Suppressor macrophage (primary cell): ENCODE data around the gene HDAC8.
"Not testable (repeated sequence)": the region's sequence is repeated elsewhere in the genome, so short reads cannot be mapped to it uniquely, and the experiment has no call there.

Source experiments
- DNase-seq, 4 experiments: peaks; one replicate each; pipeline ENCODE4 v3.0.0-alpha.2; 2020 to 2022

Gene HDAC8

DNA sequence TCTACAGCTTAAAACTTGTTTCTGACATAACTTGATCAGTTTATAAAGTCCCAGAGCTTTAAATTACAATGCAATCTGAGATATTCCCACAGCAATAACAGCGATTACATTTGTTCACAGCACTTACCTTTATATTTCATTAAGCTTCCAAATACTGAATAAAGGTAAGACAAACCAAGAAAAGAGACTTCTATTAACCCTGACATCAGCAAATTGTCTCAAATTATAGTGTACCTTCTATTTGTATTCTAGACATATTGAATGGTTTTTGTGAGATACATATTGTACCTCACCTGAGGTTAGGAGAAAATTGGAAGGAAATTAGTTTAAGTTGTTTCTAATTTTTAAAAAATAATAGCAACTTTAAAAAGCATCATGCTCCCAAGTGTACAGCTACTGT lies 111.9 kb downstream of the HDAC8 start:
- DNase-seq: no peak

DNA sequence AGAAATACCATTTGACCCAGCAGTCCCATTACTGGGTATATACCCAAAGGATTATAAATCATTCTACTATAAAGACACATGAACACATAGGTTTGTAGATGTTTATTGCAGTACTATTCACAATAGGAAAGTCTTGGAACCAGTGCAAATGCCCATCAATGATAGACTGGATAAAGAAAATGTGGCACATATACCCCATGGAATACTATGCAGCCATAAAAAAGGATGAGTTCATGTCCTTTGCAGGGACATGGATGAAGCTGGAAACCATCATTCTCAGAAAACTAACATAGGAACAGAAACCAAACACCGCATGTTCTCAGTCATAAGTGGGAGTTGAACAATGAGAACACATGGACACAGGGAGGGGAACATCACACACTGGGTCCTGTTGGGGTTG lies 123.6 kb downstream of the HDAC8 start:
- DNase-seq: not testable (repeated sequence)

DNA sequence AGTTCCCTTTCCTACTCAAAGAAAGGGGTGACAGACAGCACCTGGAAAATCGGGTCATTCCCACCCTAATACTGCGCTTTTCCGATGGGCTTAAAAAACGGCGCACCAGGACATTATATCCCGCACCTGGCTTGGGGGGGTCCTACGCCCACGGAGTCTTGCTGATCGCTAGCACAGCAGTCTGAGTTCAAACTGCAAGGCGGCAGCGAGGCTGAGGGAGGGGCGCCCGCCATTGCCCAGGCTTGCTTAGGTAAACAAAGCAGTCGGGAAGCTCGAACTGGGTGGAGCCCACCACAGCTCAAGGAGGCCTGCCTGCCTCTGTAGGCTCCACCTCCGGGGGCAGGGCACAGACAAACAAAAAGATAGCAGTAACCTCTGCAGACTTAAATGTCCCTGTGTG lies 131.9 kb downstream of the HDAC8 start:
- not testable (repeated sequence) for DNase-seq

DNA sequence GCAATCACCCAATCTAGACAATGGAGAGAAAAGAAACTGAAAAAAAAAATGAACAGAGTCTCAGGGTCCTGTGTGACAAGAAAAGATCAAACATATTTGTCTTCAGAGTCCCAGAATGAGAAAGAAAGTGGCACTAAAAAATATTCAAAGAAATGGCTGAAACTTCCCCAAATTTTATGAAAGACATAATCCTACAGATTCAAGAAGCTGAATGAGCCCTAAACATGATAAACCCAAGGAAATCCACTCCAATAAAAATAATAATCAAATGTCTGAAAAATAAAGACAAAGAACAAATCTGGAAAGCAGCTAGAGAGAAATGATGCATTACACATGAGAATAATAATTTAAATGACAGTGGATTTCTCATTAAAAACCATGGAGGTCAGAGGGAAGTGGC lies 136.6 kb downstream of the HDAC8 start:
- DNase-seq: no peak

DNA sequence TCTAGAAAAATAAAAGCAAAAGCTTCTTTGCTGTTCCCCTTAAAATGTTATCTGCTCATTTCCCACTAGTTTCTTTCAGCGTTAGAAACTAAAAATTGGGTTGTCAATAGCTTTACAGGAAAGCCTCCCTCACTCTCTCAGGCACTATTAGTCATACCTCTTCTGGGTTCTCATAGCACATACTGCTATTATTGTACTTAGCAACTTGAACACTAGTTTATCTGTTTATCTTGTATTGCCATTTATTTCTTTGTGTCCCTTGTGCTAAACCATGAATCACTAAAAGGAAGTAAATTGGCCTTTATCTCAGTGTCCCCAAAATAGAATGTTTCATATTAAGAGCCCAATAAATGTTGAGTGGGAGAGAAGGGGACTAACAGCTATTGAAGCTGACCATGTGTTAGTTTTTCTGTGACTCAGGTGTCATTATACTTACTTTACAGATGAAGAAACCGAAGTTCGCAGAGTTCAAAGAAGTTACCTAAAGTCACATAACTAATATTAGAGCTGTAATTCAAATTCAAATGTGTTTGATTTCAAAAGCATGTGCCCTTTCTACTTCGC lies 142.2 kb downstream of the HDAC8 start:
- DNase-seq: no peak

DNA sequence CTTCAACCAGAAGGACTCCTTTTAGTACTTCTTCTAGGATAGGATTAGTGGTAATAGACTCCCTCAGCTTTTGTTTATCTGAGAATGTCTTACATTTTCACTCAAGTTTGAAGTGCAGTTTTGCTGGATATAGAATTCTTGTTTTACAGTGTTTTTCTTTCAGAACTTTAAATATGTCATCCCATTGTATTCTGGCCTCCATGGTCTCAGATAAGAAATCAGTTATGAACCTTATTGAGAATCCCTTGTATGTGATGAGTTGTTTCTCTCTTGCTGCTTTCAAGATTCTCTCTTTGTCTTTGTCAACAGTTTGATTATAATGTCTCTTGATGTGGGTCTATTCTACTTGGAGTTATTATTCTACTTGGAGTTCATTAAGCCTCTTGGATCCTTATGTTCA lies 150.8 kb downstream of the HDAC8 start:
- no peak for DNase-seq

DNA sequence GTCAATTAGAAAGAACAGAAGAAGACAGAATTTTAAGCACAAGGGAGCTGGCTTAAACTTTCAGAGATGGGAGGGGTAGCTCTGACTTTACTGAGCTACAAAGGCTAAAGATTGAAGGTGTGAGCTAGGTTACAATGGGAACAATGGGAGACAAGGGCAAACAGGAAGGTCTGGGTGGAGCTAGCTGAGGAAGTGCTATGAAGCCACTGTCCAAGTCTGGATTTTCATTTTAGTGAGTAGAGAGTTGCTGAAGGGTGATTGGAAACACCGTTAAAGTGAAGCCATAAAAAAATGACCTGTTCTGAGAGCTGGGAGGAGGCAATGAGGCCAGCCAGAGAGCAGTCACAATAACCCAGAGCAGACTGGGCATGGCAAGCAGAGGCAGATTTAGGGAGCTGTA lies 162.7 kb downstream of the HDAC8 start:
- no peak for DNase-seq

DNA sequence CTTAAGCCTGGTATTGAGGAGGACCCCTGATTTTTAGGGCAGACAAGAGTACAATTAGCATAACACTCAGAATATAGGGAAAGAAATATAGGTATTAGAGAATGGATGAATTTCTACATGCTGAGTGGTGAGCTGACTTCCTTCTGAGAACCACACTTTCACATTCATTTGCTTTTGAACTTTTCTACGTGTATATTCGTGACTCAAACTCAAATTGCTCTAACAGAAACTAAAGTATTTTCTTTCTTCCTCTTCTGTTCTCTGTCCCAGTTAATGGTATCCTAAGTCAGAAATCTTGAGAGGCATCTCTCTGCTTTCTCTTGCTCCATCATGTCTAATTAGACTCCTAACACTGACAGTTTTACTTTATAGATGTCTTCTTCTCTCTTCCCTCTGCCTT lies 163.8 kb downstream of the HDAC8 start:
- no peak for DNase-seq

DNA sequence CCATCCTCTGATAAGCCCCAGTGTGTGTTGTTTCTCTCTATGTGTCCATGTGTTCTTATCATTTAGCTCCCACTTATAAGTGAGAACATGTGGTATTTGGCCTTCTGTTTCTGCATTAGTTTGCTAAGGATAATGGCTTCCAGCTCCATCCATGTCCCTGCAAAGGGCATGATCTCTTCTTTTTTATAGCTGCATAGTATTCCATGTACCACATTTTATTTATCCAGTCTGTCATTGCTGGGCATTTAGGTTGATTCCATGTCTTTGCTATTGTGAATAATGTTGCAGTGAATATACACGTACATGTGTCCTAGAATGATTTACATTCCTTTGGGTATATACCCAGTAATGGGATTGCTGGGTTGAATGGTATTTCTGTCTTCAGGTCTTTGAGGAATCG lies 167.5 kb downstream of the HDAC8 start:
- not testable (repeated sequence) for DNase-seq

DNA sequence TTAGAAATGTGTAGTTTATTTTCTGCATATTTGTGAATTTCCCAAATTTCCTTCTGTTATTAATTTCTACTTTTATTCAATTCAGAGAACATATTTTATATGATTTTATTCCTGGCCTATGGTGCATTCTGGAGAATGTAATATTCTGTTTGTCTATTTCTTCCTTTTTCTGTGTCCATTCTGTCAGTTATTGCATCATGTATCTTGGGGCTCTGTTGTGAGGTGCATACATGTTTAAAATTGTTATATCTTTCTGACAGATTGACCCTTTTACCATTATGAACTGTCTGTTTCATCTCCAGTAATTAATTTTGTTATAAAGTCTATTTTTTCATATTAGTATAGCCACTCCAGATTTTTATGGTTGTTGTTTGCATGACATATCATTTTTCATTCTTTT lies 170.0 kb downstream of the HDAC8 start:
- no peak for DNase-seq

DNA sequence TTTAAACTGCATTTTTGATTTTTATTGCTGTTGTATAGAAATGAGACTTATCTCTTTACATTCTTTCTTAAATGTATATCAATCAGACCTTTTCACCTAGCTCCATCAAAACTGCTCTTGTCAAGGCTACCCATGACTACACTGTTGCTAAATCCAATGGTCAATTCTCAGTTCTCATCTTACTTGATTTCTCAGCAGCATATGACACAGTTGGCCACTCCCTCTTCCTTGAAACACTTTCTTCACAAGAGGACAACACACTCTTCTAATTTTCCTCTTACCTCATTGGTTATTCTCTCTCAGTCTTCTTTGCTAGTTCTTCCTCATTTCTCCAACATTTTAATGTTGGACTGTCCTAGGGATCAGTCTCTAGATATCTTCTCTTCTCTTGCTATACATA lies 172.8 kb downstream of the HDAC8 start:
- peak in 2 of 4 experiments; percentile 25 to 36 for DNase-seq

DNA sequence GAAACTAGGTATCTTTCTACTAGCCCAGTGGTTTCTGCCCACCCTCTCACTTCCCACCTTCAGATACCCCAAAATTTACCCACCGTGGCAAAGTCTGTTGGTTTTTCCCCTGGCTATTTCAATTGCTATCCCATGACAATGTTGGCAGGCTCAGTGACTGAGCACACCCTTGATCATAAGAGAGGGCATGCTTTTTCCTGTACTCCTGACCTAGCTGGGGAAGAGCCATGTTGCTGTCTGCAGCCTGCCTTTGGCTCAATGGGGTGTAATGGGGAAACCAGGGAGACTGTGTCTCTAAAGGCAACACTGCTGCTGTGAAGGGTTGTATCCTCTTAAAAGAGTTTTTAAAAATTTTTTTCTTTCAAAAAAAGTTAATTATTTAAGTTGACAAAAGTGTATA lies 176.5 kb downstream of the HDAC8 start:
- no peak for DNase-seq

DNA sequence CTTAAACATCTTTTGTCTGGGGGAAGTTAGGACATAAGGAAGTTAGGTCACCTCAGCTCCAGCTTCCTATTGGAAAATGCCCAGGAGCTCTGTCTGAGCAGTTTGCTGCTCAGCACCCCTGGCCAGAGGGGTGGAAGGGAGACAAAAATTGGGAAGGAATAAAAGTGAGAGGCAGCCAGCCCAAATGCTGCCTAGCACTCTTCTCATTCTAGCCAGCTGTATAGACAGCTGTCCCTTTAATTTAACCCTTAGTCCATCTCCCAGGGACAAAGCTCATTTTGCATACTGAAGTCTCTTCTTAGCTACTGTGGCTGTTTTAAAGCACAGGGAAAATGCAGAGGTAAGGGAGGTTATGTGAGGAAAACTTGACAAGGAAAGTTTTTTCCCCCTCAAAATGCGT lies 177.4 kb downstream of the HDAC8 start:
- DNase-seq: peak; percentile 13 to 41 (median 36)

DNA sequence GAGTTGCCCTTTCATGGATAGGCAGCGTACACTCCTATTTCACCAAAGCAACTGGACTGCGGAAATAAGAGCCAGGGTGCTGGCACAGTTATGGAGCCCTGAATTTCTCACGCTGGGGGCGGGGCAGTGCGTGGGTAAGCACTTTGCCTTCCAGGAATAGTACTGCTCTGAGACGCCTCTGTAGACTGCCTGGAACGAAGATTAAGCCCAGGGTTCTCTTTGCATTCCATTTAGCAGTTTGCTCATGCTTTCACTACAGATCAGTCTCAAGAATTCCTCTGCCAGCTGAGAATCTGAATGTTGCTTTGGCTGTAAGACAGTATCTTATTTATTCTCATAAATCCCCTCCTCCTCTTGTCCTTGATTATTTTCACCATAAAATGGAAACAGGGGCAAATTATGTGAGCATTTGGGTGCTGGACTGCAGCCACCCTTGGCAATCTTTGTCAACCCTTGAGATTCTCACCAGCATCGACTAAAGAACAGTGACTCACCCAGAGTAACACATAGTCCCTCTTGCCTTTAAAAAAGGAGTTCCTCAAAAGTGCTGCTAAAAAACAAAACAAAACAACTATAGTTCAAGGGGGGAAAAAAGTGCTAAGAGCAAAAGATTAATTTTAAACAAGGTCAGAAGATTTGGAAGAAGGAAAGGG lies 178.0 kb downstream of the HDAC8 start:
- DNase-seq: peak; percentile 13 to 55 (median 46)

DNA sequence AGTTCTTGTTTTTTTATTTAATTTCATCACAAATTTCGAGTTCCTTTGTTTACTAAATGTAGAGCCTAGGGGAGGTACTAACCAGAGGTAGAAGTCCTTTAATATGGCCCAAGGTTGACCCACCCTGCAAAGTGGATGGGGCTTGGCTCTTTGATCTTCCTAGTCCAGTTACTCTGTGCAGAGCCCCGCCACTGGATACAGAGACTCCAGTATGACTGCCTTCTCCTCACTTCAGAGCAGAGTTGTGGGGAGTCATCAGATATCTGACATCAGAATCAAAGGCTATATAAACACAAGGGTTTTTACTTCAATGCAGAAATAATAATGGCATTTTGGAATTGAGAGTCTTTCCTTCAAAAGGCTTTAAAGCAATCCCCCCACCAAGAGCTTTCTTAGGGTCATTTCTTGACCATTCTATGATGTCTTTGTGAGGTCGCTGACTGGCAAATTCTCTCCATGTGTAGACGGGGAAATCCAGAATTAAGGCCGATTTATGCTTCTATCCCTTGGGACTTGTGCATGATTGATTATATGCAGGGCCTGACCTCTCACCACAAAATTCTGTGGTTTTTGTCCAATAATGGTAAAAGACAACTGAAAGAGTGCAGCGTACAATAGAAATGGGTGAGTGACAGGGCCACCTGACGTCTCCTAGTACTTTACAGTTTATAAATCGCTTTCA lies 178.7 kb downstream of the HDAC8 start:
- DNase-seq: no peak

DNA sequence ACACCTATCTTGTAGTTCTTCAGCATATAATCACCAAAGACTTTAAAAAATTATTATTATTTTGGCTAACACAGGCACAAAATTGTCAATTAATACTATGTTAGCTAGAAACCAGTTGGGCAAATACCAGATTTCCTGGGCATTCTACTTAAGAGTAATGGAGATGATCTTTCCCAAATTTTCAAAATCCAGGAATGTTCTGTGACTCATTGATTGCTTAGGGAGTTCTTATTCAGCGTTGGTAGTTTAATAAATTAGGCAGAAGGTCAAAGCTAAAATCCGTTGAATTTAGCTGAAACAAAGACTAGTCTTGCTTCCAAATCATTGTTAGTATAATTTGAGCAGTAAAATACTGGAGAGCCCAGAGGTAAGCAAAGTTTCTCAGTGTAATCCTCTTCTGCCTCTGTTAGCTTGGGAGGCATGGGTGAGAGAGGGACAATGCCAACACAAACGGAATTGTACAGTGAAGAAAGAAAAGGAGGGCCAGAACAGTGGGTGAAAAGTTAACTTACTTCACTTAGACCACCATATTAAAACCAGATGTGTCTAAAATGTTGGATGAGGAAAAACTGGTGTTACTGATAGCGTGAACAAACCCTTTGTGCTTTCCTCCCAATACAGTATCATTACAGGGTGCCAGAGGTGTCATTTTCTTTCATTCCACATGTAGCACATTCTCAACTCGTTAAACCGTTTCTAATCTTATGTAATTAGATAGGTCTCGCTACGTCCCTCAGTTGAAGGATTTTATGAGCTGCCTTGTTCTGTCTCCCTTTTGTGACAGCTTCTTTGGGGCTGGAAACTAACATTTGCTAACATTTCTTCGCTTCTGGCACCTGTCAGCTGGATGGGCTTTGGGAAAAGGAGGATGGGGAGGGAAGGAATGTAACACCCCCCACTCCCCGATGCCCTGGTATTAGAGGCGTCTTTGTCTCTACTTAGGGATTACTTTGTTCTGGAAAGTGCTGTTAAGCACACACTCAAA lies 179.5 kb downstream of the HDAC8 start:
- DNase-seq: no peak

DNA sequence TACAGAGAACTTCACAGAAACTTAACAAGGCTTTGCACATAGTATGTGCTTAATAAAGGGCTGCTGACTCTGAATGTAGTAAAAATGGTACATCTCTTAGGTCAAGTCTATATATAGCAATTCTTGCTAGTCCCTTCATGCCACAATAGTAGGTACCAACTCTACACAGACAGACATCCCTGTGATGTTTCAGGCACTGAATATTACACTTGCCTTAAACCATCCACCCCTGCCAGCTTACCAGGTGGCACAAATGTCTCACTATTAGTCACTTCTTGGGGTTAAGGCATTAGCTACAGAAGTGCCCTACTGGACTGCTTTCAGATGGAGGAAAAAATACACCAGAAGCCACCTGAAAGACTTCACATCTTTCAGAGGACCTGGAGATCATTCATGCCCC lies 180.6 kb downstream of the HDAC8 start:
- no peak for DNase-seq

DNA sequence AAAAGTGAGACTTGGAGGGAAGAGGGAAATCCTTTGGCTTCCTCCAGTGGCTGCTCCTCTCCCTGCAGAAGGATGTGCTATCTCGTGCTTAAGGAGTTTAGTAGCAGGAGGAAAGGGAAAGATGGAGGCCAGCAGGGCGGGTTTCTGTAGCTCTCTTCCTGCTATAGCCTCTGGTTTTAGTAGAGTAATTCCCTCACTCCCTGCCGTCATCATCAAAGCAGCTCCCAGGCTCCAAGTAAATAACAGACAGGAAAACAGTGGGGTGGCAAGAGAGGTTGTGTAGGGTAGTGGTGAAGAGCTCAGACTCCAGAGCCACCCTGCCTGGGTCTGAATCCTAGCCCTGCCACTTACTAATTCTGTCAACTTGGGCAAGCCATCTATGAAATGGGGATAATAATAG lies 185.4 kb downstream of the HDAC8 start:
- no peak for DNase-seq

DNA sequence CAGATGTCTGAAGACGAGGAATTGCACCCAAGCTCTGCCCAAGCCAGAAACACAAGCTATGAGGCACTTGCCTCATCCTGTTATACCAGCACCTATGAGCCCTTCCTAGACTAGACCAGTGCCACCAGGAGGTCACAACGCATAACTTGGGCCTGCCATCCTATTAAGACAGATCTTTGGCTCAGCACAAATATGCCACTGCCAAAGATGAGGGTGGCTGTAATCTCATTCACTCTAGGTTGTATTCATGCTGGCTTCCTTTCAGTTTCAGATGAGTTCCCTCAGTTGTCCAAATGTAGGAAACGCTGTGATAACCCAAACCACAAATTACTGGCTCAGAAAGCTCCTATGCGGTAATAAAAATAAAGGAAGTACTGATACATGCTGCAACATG lies 190.4 kb downstream of the HDAC8 start:
- peak in 3 of 4 experiments; percentile 21 to 45 (median 42) for DNase-seq

DNA sequence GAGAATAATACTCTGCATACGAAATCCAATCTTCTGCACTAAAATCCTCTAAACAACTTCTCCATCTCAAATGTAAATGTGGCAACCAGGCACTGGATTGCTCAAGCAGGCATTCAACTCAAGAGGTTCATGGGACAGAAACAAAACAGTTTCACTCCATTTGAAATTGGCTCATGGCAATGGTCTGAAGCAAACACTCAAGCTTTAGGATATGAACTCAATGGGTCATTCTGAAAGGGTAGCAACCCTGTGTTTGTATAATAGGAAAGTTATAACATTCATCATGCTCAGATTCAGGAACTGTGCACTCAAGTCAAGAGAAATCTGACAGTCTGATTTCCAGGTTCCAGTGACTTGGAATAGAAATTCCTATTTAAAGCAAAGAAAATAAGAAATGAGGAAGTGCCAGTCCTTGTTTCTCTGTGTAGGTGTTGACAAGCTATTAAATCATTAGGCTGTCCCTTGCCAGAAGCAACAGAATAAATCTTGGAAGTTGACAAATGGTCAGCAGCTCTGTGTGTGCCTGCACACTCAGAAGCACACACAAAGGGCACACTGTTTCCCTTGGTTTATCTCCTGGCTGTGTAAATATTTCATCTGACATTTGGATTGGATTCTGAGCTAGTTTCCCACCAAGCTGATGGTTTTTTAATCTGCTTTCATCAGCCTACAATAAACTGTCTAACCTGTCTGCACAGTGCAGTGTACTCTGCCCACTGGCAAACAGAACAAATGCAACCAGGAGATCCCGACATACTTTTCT lies 191.0 kb downstream of the HDAC8 start:
- DNase-seq: peak; percentile 14 to 61 (median 52)

DNA sequence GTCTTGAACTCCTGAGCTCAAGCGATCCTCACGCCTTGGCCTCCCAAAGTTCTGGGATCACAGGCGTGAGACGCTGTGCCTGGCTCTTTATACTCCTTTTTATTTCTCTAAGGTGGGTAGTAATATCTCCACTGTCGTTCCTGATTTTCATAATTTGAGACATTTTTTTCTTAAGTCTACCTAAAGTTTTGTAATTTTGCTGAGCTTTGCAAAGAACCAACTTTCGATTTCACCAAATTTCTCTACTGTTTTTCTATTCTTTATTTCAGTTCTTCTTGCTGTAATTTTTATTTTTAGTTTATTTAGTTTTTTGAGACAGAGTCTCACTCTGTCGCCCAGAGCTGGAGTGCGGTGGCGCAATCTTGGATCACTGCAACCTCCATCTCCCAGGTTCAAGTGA lies 196.5 kb downstream of the HDAC8 start:
- no peak for DNase-seq

DNA sequence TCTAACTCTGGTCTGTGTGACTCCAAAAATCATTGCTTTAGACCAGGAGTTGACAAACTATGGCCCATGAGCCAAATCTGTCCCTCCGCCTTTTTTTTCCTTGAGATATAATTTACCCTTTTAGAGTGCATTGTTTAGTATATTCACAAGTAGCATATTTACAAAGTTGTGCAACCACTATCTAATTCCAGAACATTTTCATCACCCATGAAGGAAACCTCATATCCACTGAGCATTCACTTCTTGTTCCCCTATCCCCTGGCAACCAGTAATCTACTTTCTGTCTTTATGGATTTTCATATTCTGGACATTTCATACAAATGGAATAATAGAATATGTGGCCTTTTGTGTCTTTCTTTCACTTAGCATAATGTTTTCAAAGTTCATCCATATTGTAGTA lies 199.5 kb downstream of the HDAC8 start:
- DNase-seq: no peak
